HG03135 (cell line): ENCODE data around the gene LEMD2.
"Not testable (repeated sequence)": the region's sequence is repeated elsewhere in the genome, so short reads cannot be mapped to it uniquely, and the experiment has no call there.

Source experiments
- ATAC-seq: cut with Tn5 transposase; IDR thresholded peaks from one replicate; pipeline ENCODE4 v1.9.1; 2021; ENCODE audit warnings: mild to moderate bottlenecking, moderate library complexity; ENCODE audit not compliant: unreplicated experiment

The LEMD2 gene

DNA sequence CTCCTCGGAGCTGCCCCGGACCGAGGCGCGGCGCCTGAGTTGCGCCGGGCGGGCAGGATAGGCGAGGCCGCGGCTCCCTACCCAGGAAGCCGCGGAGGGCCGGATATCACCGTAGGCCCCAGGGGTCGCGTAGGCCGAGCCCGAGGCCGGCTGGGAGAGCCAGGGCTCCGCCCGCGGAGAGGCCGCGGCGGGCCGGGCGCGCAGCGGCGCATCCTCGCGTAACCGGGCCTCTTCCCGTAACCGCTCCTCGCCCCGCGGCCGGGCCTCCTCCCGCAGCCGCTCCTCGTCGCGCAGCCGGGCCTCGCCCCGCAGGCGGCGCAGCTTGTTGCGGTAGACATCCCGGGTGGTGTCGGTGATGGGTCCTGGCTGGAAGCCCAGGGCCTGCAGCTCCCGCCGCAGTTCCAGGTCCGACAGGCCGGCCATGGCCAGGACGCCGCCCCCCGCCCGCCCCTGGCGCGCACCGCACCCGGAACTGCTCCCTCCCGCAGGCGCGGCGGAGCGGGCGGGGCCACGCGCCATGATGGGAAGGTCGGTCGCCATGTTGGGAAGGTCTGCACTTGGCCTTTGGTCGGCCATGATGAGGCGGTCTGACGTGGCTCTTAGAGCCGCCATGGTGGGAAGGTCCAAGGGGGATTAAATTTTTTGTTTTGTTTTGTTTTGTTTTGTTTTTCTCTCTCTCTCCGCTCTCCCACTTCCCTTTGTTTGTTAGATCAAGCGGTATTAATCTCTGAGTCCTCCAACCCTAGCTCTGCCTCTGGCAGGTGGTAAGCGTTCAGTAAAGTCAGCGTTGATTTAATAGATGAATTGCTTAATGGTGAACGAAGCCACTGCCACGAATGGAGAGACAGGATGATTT, at the start of gene LEMD2:
Gene LEMD2 (minus strand): TSS at position 437 of the 856 bp plus-strand sequence. CDS start 14 bp downstream, at position 423.
- peak; percentile 78 for ATAC-seq

DNA sequence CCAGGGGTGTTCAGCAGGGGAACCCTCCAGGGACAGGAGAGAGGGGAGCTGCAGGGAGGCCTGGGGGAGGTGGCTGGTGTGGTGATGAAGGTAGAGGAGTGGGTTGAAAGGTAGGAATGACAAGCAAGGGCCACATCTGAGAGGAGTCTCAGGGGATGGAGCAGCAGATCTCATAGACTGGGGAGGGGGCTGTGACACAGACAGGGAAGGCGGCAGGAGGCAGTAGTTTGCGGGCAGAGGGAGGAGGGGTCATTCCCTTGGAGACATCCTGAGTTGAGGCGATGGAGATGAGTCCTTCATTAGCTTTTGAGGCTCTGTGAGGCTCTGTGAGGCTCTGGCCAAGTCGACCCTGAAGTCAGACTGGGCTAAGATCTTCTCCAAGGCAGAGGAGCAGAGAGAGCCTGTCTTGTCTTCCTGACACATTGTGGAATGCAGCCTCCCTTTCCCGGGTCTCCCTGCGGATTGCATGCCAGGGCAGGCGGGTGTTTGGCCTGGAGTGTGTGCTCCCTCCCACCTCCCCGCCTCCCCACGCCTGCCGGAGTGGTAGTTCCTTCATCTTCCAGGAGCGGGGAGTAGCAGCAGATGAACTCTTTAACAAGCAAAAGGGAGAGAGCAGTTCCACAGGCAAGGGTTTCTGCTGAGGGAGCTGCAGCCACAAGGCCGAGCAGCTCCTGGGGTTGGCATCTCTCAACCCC, 49.2 kb upstream of the LEMD2 start:
- no peak for ATAC-seq

DNA sequence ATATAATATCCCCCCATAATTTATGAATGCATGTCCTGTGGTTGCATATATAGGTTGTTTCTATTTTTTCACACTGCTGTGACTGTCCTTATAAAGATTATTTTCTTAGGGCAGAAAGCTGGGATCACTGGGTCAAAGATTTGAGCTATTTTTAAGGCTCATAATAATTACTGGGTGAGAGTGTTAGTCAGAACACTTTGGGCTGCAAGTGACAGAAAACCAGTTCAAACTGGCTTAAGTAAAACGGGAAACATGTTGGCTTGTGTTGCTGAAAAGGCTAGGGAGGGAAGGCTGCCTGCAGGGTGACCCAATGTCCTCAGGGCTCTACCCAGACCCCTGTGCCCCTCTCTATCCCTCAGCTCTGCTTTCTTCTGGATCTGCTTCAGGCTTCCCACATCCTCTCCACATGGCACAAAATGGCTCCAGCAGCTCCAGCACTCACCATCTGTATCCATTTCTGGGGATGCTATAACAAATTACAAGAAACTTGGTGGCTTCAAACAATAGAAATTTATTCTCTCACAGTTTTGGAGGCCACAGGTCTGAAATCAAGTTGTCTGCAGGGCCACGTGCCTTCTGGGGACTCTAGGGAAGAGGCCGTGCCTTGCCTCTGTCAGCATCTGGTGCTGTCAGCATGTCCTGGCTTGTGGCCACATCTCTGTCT, 48.0 kb upstream of the LEMD2 start:
- no peak for ATAC-seq

DNA sequence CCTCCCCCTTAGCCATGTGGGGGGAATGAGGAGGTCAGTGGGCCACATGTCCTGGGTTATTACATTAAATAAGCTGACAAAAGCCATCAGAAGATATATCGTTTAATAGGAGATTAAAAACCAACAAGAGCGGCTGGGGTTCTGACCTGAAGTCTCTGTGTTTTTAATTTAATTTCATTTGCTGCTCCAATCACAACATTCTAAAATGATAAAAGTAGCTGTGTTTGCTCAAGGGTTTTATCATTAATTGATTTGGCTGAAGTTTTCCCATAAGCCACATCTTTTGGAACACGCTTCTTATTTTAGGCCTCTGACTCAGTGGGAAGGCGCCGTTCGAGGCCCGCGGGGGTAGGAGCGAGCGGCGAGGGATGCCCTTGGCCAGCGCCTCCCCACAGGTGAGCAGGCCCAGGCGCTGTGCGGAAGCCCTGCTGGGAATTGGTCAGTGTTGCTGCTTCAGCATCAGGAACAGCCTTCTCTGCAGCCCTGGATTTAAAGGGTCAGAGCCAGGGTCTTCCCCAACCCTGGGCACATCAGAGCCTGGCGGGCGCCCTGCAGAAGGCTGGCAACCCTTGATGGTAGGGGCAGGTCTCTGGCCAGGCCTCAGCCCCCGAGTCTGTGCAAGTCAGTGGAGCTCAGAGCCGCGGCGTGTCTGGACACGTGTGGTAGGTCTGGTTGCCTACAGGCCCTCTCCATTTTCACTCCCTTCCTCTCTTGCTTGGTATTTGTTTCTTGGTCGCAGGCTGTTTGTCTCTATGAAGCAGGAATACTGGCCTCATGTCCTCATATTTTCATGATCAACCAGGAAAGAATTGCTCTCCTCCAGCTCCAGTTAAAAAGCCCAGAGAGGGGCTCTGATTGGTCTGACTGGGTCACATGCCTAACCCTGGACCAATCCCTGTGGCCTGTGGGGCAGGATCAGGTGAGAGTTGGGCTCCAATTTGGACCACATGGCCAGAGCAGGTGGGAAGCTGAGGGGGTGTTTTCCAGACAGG, 45.8 kb upstream of the LEMD2 start:
- no peak for ATAC-seq

DNA sequence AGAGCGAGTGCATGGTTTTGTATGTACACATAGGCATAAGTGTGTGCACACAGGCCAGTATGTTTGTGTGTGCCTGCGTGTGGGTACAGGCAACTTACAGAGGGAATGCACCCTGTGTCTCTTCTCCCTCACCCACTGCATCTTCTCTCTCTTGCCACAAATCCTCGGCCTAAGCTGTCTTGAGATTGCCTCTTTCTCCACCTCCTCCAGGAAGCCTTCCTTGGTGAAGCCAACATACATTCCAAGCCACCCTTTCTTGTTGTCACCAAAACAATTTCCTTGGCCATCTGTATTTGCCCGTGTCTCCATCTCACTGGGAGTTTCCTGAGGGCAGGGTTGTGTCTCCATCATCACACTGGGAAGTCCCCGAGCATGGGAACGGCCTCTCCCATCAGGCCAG, 44.7 kb upstream of the LEMD2 start:
- ATAC-seq = no peak

- not testable (repeated sequence) for ATAC-seq
These were observed 43.9 kb upstream of the LEMD2 start for GRCh38 chr6:33832831-33833230.

GRCh38 chr6:33831725-33832124, 42.8 kb upstream of the LEMD2 start:
- ATAC-seq = not testable (repeated sequence)

DNA sequence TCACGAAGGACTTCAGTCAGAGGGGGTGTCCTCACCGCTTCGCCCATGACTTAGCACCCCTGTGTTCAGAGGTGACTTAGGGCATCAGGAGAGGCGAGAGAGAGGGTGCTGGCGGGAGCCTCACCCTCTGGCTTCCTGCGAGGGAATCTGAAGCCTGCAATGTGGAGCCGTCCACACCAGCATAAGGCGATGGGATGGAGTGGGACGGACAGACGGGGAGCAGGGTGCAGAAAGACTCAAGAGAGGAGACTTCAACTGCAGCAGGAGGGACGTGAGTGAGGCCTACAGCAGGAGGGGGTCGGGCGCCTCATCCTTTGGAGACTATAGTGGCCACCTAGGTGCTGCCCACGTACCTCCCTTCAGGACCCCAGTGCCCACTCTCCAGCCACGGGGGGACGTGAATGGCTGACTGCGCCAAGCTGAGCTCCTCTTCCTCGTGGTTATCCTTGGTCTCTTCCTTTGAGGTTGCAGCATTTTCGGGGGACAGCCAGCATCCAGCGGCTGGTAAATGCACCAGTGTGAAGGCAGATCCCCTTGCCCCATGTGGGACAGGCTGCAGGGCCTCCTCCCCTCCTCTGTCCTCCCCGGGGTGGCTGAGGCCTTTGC, 41.8 kb upstream of the LEMD2 start:
- ATAC-seq = no peak

GRCh38 chr6:33828764-33829731, 40.1 kb upstream of the LEMD2 start:
- no peak for ATAC-seq

DNA sequence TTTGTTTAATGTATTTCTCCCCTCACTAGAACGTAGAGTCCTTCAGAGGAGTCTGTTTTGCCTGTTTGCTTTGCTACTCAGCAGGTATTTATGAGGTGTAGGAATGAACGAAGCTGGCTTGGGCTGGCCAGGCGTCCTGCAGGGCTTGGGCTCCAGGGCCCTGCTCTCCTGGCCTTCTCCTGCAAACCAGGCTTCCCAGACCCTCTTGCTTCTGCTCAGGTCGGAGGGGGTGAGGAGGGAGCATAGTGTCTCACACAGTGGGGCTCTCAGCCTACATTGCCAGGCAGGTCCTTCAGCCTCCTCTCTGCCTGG, 39.5 kb upstream of the LEMD2 start:
- no peak for ATAC-seq

GRCh38 chr6:33827546-33828451, 38.9 kb upstream of the LEMD2 start:
- ATAC-seq = no peak

DNA sequence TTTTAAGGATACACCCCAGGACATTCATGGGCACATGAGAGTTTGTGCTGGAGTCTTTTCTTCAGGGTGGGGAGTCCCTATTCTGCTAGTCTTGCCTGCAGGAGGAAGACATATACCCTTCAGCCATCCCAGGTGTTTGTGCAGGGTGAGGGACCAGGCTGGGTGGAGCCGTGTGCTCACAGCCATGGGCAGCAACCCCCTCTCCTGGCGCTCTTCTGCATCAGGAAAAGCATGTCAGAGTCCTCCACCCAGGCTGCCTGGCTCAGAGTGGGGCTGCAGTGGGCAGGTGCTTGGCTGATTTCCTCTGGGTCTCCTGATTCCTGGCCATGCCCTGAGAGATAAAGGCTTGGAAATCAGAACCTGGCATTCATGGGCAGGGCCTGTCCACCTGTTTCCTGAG, 37.6 kb upstream of the LEMD2 start:
- no peak for ATAC-seq

DNA sequence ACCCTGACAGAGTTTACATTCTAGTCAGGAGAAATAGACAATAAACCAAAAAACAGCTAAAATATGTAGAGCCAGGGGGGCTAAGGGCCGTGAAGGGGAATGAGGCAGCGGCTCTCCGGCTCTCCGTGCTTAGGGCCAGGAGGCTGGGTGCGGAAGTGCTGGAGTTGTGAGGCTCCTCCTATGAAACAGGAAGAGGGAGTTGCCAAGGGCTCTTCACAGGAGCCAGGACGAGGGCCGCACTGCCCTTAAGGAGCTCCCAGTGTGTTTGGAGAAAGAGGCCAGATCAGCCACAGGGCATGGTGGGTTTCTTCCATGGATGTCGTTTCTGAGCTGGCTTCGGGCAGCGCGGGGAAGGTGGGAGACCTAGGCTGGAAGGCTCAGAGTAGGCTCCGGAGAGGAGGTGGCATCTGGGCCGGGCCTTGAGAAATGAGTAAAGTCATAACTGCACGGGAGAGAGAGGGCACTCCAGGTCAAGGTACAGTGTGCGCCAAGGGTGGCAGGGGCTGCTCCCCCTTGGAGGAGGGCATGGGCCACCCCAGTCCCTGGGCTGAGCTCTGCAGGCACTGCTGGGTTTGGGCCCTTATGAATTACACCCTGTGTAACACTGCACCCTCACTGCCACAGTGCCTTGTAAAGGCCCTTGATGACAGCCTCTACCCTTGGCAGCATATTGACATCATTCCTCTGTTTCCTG, 35.7 kb upstream of the LEMD2 start:
- ATAC-seq = no peak

DNA sequence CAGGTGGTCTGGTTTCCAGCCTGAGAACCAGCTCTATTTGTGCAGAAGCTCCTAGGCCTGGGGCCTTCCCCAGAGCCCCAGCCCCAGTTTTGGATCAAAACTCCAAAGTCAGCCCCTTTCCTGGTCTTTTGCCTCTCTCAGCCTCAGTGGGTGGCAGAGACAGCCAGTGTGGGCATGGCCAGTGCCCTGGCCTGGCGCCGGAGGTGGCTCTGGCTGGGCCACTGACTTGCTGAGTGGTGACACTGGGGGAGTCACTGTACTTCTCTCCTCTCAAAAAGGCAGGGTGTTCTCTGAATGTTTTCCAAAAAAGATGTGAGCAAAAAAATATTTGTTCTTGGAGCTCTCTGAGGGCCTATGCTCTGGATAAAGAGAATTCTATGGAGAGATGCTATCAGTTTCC, 34.9 kb upstream of the LEMD2 start:
- ATAC-seq = no peak

- ATAC-seq = no peak
These were observed 33.9 kb upstream of the LEMD2 start for GRCh38 chr6:33822575-33823395.

GRCh38 chr6:33820784-33821520, 32.0 kb upstream of the LEMD2 start:
- ATAC-seq = no peak
